Placental epithelial cell (primary cell): ENCODE measurements around the gene KLHL36. TPM values are rescaled to one million over a fixed set of nuclear protein-coding genes. Genes with fewer than 3 reads are reported as not detected.

ENCODE experiments used
- total RNA-seq: library from RNA; depleted of rRNA; stranded (reverse); fragments of >200 nt; gene quantifications from 2 replicates; pipeline ENCODE4 v1.2.3, GENCODE V29; 2012

Gene KLHL36
- total RNA-seq, result 36.1 and 46.4 TPM in 2 replicates

GRCh38 chr16:84647828-84648594, at the start of gene KLHL36:
TSS of gene KLHL36 (plus strand) at chr16:84648511. CDS start at chr16:84650868, 2,357 bp downstream.

DNA sequence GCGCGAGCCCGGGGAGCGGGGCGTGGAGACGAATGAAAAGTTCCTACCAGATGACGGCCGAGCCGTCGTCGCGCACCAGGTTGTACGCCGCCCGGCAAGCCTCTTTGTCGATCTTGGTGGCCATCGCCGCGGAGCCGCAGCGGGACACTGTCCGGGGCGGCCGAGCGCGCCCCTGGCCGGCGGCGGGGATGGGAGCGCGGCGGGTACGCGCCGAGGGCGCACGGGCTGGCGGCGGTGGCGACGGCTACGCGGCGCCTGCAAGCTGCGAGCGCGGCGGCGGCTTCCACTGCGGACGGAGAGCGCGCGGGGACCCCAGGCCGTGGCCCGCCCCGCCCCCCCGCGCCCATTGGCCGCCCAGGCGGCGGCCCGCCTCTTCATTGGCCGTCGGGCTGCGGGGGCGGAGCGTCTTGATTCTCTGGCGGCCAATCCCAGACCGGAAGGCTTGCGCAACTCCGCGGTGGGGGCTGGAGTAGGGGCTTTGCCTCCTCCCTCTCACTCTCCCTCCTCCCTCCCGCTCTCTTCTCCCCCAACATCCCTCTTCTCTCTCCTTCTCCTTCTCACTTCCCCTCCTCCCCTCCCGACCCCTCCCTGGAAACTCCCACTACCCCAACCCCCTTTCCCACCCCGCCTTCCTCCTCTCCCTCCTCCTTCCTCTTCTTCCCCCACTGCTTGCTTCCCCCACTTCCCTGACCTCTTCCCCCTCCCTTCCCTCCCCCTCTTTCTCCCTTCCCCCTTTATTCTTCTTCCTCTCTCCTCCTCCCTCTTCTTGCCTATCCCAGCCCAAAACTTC, 30.3 kb upstream of the KLHL36 start, which contains the start of gene COTL1:
TSS of gene COTL1 (minus strand) at position 288 of the 790 bp plus-strand sequence. CDS start at position 124, 164 bp downstream.

GRCh38 chr16:84699712-84700445, 51.6 kb downstream of the KLHL36 start, which contains the start of gene USP10:
TSS of gene USP10 (plus strand) at chr16:84700000. CDS start at chr16:84700091, 91 bp downstream.

Other genes starting within 250 kb of the KLHL36 start
- 40.8 and 58.9 TPM in 2 replicates for gene MEAK7, start 143.9 kb upstream of the KLHL36 start, total RNA-seq
- 21.2 and 91.3 TPM in 2 replicates for gene COTL1, start 30.4 kb upstream of the KLHL36 start, total RNA-seq
- gene USP10, start 51.5 kb downstream of the KLHL36 start, total RNA-seq, result 36.5 and 47.9 TPM in 2 replicates
- gene CRISPLD2, start 171.5 kb downstream of the KLHL36 start, total RNA-seq, result 254 and 376 TPM in 2 replicates